Glutamatergic neuron (in vitro differentiated cells): Measurements from ENCODE around the gene SMIM21. TPM values are rescaled to one million over a fixed set of nuclear protein-coding genes. Genes with fewer than 3 reads are reported as not detected.

Experiments used
- DNase-seq: peaks from one replicate; pipeline ENCODE4 v3.0.0; 2022
- H3K27ac Mint-ChIP-seq: one replicate; pipeline ENCODE4 v1.8.0; 2020; ENCODE audit warnings: mild to moderate bottlenecking, mixed read lengths, inconsistent platforms; ENCODE audit not compliant: unreplicated experiment
- H3K27me3 Mint-ChIP-seq: one replicate; pipeline ENCODE4 v1.8.0; 2020; ENCODE audit warnings: mild to moderate bottlenecking, moderate library complexity, mixed read lengths, inconsistent platforms; ENCODE audit not compliant: unreplicated experiment
- H3K36me3 Mint-ChIP-seq: one replicate; pipeline ENCODE4 v1.8.0; 2020; ENCODE audit warnings: mild to moderate bottlenecking, mixed read lengths, inconsistent platforms; ENCODE audit not compliant: unreplicated experiment
- H3K4me1 Mint-ChIP-seq: one replicate; pipeline ENCODE4 v1.8.0; 2020; ENCODE audit warnings: mild to moderate bottlenecking, low read depth, mixed read lengths, inconsistent platforms; ENCODE audit not compliant: unreplicated experiment
- H3K4me3 Mint-ChIP-seq: one replicate; pipeline ENCODE4 v1.8.0; 2020; ENCODE audit warnings: mild to moderate bottlenecking, mixed read lengths, inconsistent platforms; ENCODE audit not compliant: unreplicated experiment
- H3K9me3 Mint-ChIP-seq: one replicate; pipeline ENCODE4 v1.8.0; 2020; ENCODE audit warnings: mild to moderate bottlenecking, moderate library complexity, mixed read lengths, inconsistent platforms; ENCODE audit not compliant: unreplicated experiment
- CTCF ChIP-seq: fragments of 200-600 bp; sonication (generic); IDR thresholded peaks from one replicate; pipeline ENCODE4 v1.5.0; 2021; ENCODE audit not compliant: partially characterized antibody, unreplicated experiment
- total RNA-seq: library from RNA; stranded (reverse); fragmentation: NEBNext Ultra II Directional; extraction: Animal tissue kit (Norgen Biotek cat#: 25700); gene quantifications from one replicate; pipeline ENCODE4 v1.2.1, GENCODE V29; 2021; ENCODE audit not compliant: unreplicated experiment

The SMIM21 gene
- total RNA-seq, 1 donor from 2014 or later, result not detected

GRCh38 chr18:75364512-75365253 is 62.8 kb downstream of the SMIM21 start:
- no peak for DNase-seq
- Mint-ChIP-seq H3K27ac (no peak overlapping the region), H3K9me3 (no peaks in the 10 kb centered on the region), H3K36me3 (no peaks in the 10 kb centered on the region), H3K27me3 (peaks cover under 1% of the 10 kb centered on the region), H3K4me1 (no peaks in the 10 kb centered on the region), H3K4me3 (no peak overlapping the region)
- TF ChIP-seq CTCF, result no peak

GRCh38 chr18:75363446-75364225 is 63.9 kb downstream of the SMIM21 start:
- TF ChIP-seq CTCF, result no peak
- Mint-ChIP-seq H3K27ac (no peak overlapping the region), H3K36me3 (no peaks in the 10 kb centered on the region), H3K4me1 (no peaks in the 10 kb centered on the region), H3K27me3 (peaks cover 1% of the 10 kb centered on the region), H3K4me3 (no peak overlapping the region), H3K9me3 (no peaks in the 10 kb centered on the region)
- no peak for DNase-seq

GRCh38 chr18:75362435-75362834 is 65.1 kb downstream of the SMIM21 start:
- no peaks in the 10 kb centered on the region for H3K4me1 Mint-ChIP-seq
- no peaks in the 10 kb centered on the region for H3K9me3 Mint-ChIP-seq
- peaks cover 1% of the 10 kb centered on the region for H3K27me3 Mint-ChIP-seq
- H3K27ac Mint-ChIP-seq, result no peak overlapping the region
- no peak for DNase-seq
- no peak overlapping the region for H3K4me3 Mint-ChIP-seq
- no peak for TF ChIP-seq CTCF
- H3K36me3 Mint-ChIP-seq, result no peaks in the 10 kb centered on the region

GRCh38 chr18:75360941-75361340 is 66.6 kb downstream of the SMIM21 start:
- Mint-ChIP-seq H3K4me1 (no peaks in the 10 kb centered on the region), H3K27me3 (peaks cover 1% of the 10 kb centered on the region), H3K27ac (no peak overlapping the region), H3K9me3 (no peaks in the 10 kb centered on the region), H3K36me3 (no peaks in the 10 kb centered on the region), H3K4me3 (no peak overlapping the region)
- no peak for DNase-seq
- TF ChIP-seq CTCF, result no peak

GRCh38 chr18:75360215-75360614 is 67.3 kb downstream of the SMIM21 start:
- DNase-seq, result no peak
- no peak overlapping the region for H3K27ac Mint-ChIP-seq
- peaks cover 1% of the 10 kb centered on the region for H3K27me3 Mint-ChIP-seq
- no peak for TF ChIP-seq CTCF
- H3K9me3 Mint-ChIP-seq, result no peaks in the 10 kb centered on the region
- no peaks in the 10 kb centered on the region for H3K4me1 Mint-ChIP-seq
- no peaks in the 10 kb centered on the region for H3K36me3 Mint-ChIP-seq
- no peak overlapping the region for H3K4me3 Mint-ChIP-seq
